HG03175 (cell line): ENCODE results near the gene FOXS1.

Experiments
- ATAC-seq: cut with Tn5 transposase; IDR thresholded peaks from one replicate; pipeline ENCODE4 v1.9.1; 2021; ENCODE audit warnings: mild to moderate bottlenecking, moderate library complexity; ENCODE audit not compliant: unreplicated experiment

The FOXS1 gene

GRCh38 chr20:31801508-31801907 is 43.9 kb downstream of the FOXS1 start:
- no peak for ATAC-seq

DNA sequence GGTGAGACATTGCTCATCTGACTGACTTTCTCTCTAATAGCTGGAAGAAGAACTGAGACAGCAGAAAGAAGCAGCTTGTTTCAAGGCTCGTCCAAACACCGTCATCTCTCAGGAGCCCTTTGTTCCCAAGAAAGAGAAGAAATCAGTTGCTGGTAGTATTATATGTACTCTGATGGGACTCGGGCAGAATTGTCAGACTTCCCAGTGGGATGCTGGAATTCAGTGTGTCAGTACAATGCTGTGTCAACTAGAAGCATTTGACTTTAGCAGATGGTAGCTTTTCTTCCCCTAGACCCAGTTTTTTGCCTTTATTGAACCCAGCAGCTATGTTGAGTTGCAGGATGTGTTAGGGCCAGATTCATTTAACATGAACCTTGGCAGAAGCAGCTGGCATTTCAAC is 48.0 kb downstream of the FOXS1 start:
- ATAC-seq: no peak
